Measurements from ENCODE around the gene NPRL2.
A peak's percentile ranks its signal among the peaks of the same experiment; 100 is the strongest.
"Not testable (repeated sequence)": the region's sequence is repeated elsewhere in the genome, so short reads cannot be mapped to it uniquely, and the experiment has no call there.

NPRL2 gene

DNA sequence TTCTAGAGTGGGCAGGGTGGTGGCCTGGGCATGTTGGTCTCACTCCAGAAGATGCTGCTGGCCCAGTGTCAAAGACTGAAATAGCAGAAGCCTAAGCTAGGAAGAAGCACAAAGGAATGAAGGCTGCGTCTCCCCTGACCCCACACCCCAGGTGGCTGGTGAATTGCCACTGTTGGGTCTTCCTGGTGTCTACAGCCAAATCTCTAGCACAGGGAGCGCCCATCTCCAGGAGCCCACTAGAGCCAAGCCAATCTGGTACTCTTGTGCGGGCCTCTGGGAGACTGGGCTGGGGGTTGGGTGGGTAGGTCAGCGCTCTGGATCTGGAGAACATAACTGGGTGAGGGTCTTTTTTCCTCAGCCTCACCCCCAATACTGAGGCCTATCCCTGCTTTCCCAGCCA, 23.4 kb downstream of the NPRL2 start:
- no peak for DNase-seq (ENCODE audit: low read depth)

- no peak for DNase-seq (ENCODE audit: low read depth)
Observed at GRCh38 chr3:50326182-50326541, 24.4 kb downstream of the NPRL2 start.

- no peak for DNase-seq (ENCODE audit: low read depth)
Observed at GRCh38 chr3:50325497-50326181, 24.9 kb downstream of the NPRL2 start.

DNA sequence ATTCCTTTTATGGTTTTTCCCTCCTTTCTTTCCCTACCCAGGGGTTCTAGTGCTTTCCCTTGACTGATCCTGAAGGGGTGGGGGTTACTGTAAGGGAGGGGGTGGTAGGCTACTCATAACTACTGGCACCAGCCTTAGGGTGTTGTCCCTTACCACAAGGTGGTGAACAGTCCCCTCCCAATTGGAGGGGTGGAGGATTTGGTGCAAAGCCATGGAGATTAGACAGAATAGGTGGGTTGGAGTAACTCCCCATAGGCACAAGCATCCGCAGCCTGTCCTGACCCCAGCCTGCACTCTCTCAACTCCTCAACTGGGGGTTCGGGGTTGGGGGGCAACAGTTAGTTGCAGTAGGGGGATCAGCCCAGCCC, 25.5 kb downstream of the NPRL2 start:
- DNase-seq (ENCODE audit: low read depth) = no peak

GRCh38 chr3:50324351-50325112, 26.0 kb downstream of the NPRL2 start:
- peak; percentile 29 for DNase-seq (ENCODE audit: low read depth)

DNA sequence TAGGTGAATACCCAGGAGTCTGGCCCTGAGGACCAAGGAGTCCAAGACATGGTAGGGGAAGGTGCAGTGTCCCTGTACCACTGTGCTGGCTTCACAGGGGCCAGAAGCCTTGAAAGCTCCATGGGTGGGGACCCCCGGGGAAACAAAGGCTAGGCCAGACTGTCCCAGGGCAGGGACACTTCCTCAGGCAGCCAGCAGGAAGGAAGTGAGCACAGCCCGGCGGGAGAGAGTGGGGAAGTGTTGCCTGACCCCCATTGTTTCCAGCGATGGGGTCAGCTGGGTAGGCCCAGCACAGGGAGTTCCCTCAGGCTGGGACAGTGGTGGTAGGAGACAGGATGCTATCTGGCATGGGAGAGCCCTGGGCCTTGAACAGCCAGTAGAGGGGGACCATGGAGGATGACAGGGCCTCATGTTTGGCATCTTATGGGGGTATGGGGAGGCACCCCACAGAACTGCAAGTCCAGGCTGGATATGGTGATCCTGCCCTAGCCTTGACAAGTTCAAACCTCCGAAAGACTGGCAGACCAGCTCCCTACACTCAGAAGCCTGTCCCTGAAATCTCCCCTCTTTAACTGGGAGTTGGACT, 26.9 kb downstream of the NPRL2 start:
- DNase-seq (ENCODE audit: low read depth) = no peak

GRCh38 chr3:50323092-50323600, 27.4 kb downstream of the NPRL2 start:
- no peak for DNase-seq (ENCODE audit: low read depth)

GRCh38 chr3:50322386-50323091, 28.0 kb downstream of the NPRL2 start, which contains the start of gene HYAL2:
Gene HYAL2, minus strand, starts transcription at chr3:50322745. Its CDS starts 2,256 bp downstream, at chr3:50320489.
- DNase-seq (ENCODE audit: low read depth) = no peak

- DNase-seq (ENCODE audit: low read depth) = no peak
Observed at GRCh38 chr3:50322115-50322385, 28.5 kb downstream of the NPRL2 start.

DNA sequence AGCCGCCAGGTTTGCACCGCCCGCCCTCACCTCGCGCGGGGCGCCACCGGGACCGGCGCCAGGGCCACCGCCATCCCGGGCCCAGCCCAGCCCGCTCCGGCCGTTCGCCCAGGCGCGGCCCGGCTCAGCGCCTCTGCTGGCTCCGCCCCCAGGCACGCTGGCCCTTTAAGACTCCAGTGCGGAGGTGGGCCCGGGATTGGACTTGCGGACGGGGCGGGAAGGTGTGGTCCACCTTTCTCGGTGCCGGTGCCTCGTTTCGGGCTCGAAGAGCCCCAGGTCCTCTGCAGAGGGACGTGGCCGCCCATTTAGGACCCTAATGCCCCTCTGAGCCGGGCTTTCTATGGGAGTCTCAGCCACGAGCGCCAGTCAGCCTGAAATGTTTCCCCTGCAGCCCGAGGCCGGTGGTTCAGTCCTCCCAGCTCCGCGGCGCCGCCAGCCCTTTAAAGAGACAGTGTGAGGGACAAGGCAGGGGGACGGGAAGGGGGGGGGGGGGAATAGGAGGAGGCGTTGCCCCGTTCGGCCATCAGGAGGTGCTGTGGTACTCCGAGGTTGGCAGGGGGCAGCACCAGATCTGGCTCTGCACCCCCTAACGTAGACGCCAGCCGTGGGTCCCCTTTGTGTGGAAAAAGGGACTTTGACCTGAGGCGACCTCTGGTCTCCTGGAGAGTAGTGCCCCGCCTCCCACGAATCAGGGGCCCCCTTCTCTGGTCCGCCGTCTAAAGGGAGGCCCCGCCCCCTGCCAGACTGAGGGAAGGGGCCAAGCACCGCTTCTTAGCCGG, 29.1 kb downstream of the NPRL2 start:
- peak; percentile 74 for DNase-seq (ENCODE audit: low read depth)

- DNase-seq (ENCODE audit: low read depth) = no peak
Observed at GRCh38 chr3:50320853-50321335, 29.7 kb downstream of the NPRL2 start.

- no peak for DNase-seq (ENCODE audit: low read depth)
Observed at GRCh38 chr3:50319894-50320625, 30.5 kb downstream of the NPRL2 start.

- DNase-seq (ENCODE audit: low read depth) = no peak
Observed at GRCh38 chr3:50319181-50319893, 31.2 kb downstream of the NPRL2 start.

- DNase-seq (ENCODE audit: low read depth) = no peak
Observed at GRCh38 chr3:50318615-50319014, 32.0 kb downstream of the NPRL2 start.

DNA sequence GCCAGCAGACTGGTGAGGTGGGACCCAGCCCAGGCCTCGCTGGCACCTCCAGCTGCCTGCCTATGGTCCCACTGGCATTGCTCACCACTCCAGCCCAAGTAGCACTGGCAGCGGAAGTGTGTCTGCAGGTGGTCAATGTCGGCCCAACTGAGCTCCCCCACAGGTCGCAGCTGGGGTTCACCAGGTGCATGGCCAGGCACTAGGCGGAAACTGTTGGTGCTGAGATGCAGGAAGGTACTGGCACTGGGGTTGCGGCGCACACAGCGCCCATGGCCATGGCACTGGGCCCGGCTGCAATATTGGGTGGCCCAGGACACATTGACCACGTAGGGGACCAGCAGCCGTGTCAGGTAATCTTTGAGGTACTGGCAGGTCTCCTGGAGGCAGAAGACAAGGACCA, 32.4 kb downstream of the NPRL2 start:
- no peak for DNase-seq (ENCODE audit: low read depth)

GRCh38 chr3:50317300-50317699, 33.3 kb downstream of the NPRL2 start:
- no peak for DNase-seq (ENCODE audit: low read depth)

GRCh38 chr3:50316657-50317242, 33.8 kb downstream of the NPRL2 start:
- peak; percentile 63 for DNase-seq (ENCODE audit: low read depth)

DNA sequence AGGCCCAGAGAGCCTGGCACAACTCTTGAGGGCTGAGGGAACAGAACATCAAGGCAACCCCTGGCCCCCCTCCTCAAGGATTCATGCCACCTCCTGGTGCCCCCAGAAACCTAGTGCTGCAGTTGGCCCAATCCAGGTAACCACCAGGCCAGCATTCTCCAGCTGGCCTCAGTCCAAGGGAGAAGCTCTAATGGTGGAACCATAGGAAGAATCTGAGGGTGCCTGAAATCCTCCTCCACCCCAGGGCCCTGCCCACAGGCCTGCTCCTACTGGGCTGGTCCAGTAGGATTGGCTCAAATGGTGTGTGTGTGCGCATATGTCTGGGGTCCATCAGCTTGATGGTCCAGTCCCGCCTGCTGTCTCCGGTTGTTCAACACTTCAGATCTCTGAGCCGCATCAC, 35.8 kb downstream of the NPRL2 start:
- DNase-seq (ENCODE audit: low read depth) = no peak

DNA sequence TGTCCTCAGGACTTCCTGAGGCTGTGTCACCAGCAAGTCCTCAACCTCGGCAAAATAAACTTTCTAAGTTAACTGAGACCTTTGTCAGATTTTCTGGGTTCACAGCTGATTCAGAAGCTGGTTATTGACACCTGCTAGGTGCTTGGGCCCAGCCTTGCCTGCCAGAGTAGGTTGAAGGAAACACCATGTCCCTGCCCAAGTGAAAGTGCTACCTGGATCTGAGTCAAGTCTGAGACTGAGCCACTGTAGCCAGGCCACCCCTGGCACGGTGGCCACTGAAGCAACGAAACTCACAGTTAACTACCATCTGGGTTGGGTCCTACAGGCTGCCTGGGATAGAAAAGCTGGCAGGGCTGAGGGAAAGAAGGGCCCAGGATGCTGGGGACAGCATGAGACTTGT, 36.2 kb downstream of the NPRL2 start:
- no peak for DNase-seq (ENCODE audit: low read depth)

DNA sequence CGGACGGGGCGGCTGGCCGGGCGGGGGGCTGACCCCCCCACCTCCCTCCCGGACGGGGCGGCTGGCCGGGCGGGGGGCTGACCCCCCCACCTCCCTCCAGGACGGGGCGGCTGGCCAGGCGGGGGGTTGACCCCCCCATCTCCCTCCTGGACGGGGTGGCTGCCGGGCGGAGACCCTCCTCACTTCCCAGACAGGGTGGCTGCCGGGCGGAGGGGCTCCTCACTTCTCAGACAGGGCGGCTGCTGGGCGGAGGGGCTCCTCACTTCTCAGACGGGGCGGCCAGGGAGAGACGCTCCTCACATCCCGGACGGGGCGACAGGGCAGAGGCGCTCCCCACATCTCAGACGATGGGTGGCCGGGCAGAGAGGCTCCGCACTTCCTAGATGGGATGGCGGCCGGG, 38.5 kb downstream of the NPRL2 start:
- not testable (repeated sequence) for DNase-seq (ENCODE audit: low read depth)

Data from stimulated activated CD8-positive, alpha-beta memory T cell treated with anti-CD3 and anti-CD28 coated beads, Interleukin-12 subunit alpha, Interleukin-12 subunit beta, amount 100 ng/mL, for 4 hours (primary cell).